ENCODE results near the gene RAB40B.

The RAB40B gene

GRCh38 chr17:82692268-82692667 is 6.2 kb downstream of the RAB40B start:
- DNase-seq (ENCODE audit: low spot score) (no peak), FAIRE-seq (no peak)

DNA sequence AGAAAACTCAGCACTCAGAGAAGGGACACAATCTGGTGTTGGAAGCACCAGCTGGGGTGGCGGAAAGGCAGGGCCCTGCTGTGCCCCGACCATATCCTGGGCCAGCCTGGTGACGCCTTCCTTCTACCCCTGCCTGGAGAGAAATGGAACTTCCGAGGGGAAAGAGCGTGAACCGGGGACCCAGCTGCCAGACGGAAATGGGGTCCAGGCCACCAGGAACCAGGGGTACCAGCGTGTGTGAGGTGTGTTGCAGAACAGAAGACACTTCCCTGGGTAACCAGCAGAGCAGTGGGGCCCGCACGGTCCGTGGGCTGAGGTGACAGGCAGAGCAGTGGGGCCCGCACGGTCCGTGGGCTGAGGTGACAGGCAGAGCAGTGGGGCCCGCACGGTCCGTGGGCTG is 6.8 kb downstream of the RAB40B start:
- DNase-seq (ENCODE audit: low spot score) = no peak
- no peak for FAIRE-seq

DNA sequence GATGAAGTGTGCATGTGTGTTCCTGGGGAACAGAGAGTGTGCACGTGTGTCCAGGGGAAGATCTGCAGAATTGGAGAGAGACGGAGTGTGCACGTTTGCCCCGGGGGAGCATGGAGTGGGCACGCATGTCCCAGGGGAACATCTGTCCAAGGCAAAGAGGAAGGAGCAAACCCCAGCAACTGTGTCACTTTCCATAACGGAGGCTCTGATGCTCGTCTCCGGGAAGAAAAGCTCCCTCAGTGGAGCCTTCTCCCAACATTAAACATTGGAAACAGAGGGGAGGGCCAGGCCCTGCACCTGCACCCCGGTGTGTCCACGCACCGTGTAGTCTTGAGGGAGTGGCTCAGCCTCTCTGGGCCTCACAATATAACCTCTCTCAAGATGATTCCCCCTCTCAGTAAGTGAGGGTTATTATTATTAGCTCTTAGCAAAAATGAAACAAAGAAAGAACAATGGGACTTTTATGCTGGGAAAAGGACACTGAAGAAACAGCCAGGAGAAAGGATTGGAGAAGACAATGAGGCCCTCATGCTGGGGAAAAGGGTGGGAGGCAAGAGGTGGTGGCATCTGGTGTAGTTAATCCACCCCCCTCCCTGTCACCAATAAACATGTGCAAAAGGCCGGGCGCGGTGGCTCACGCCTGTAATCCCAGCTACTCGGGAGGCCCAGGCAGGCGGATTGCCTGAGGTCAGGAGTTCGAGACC is 7.6 kb downstream of the RAB40B start:
- FAIRE-seq = no peak
- no peak for DNase-seq (ENCODE audit: low spot score)

GRCh38 chr17:82689077-82689476 is 9.4 kb downstream of the RAB40B start:
- FAIRE-seq (no peak), DNase-seq (ENCODE audit: low spot score) (no peak)

DNA sequence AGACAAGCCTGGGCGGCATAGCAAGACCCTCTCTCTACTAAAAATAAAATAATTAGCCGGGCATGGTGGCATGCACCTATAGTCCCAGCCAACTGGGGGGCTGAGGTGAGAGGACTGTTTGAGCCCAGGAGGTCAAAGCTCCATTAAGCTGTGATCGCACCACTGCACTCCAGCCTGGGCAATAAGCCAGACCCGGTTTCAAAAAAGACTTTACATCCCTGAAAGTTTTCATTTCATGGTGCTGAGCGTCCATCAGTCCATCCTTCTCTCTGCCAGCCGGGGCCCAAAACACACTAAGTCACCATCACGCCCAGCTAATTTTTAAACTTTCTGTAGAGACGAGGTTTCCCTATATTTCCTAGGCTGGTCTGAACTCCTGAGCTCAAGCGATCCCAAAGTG is 10.6 kb downstream of the RAB40B start:
- DNase-seq (ENCODE audit: low spot score) (no peak), FAIRE-seq (no peak)

GRCh38 chr17:82687375-82687861 is 11.1 kb downstream of the RAB40B start:
- DNase-seq (ENCODE audit: low spot score) = no peak
- FAIRE-seq = no peak

DNA sequence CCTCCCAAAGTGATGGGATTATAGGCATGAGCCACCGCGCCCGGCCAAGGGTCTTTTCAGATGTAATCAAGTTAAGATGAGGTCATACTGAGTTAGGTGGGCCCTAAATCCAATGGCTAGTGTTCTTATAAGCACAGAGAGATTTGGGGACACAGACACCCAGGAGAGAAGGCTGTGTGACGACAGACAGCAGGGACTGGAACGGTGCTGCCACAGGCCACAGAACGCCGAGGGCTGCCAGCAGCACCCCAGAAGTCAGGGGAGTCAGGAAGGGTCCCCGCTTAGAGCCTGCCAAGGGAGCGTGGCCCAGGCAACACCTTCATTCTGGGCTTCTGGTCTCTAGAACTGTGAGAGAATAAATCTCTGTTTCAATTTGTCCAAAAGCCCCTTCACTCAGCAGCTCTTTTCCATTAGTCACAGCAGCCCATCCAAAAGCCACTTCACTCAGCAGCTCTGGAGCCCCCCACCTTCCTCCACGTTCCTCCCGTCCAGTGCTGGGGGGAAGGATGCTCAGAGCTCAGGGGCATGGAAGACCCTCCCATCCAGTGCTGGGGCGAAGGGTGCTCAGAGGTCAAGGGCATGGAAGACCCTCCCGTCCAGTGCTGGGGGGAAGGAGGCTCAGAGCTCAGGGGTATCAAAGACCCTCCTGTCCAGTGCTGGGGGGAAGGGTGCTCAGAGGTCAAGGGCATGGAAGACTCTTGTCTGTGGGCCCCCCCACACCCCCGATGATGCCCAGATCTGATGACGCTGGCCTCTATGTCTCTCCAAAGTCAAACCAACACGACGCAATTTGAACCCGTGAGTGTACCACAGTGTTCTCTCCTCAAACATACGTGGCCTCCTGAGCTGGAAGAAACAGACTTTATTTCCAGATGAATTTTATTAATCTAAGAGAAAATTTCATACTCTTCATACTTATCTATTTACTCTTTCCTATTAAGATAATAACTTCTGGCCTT is 11.9 kb downstream of the RAB40B start:
- DNase-seq (ENCODE audit: low spot score) (no peak), FAIRE-seq (peak; percentile 9)

DNA sequence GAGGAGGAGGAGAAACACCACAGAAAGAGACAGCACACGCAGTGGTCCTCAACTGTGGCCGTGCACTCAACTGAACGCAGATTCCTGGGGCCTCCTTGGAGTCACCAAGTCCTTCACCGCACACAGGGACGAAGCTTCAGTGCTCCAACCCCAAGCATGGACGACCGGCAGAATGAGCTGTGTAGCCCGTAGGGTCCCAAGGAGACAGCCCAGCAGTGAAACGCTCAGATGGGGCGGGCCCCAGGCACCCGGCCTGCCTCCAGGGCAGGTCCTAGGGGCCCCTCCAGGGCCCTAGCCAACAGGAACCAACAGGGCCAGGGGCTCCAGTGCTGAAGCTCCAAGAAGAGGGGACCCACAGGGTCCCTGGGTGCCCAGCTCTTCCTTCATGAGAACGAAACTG is 13.2 kb downstream of the RAB40B start:
- DNase-seq (ENCODE audit: low spot score) = no peak
- no peak for FAIRE-seq

DNA sequence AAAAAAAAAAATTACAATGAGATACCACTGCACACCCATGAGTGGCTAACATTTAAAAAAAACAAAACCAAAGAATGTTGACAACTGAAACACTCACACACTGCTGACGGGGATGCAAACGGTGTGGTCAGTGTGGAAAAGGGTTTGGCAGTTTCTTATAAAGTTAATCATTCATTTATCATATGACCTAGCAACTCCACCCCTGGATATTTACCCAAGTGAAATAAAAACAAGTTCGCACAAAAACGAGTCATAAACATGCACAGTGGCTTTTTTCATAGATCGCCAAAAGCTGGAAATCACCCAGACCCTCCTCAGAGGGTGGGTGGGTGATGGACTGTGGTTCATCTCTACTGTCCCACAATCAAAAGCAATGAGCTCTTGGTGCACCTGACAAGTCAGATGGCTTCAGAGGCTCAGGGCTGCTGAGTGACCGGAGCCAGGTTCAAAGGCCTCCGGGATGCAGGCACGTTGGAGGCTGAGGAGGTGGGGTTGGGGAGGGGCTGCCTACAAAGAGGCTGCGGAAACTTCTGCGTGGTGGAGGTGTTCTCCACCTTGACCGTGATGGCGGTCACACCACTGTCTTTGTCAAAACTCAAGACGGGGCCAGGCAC is 14.2 kb downstream of the RAB40B start:
- FAIRE-seq (no peak), DNase-seq (ENCODE audit: low spot score) (no peak)

GRCh38 chr17:82683534-82683933 is 15.0 kb downstream of the RAB40B start:
- FAIRE-seq = no peak
- no peak for DNase-seq (ENCODE audit: low spot score)

GRCh38 chr17:82681547-82681946 is 17.0 kb downstream of the RAB40B start:
- no peak for DNase-seq (ENCODE audit: low spot score)
- no peak for FAIRE-seq

DNA sequence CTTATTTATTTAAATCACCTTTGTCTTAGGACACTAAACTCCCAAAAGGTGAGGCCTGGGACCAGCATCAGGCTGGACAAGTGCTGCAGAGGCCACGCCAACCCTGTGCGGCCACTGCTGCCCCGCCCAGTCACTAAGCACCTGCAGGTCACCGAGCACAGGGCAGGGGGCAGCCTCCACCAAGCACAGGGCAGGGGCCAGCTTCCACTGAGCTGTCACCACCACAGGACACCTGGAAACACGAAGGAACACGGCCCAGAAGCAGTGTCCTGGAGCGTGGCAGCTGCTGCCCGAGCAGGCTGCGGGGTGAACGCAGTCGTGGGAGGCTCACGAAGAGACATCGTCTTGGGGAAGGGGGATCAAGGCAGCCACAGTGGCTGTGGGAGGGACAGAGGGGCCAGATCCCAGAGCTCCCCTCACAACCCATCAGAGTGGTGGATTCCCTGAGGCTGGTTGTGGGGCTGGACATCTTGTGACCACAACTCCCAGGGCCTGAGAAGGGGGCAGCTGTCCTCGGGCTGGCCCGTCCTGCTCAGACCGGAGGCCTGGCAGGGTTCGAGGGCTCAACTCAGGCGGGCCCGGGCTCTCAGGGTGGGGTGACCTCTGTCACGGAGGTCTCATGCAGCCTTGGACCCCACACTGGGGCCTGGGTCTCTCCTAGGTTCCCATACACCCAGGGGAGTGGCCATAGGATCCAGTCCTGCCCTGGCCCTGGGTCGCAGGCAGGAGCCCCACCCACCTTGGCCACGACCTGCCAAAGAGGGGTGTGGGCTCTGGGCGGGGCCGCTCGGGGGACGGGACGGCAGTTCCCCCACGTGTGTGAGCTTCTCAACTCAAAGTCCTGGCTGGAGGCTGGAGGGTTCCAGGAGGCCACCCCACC is 18.7 kb downstream of the RAB40B start:
- DNase-seq (ENCODE audit: low spot score) (no peak), FAIRE-seq (no peak)

GRCh38 chr17:82678265-82678891 is 20.1 kb downstream of the RAB40B start:
- FAIRE-seq = no peak
- DNase-seq (ENCODE audit: low spot score) = no peak

- FAIRE-seq (no peak), DNase-seq (ENCODE audit: low spot score) (no peak)
These were observed 21.1 kb downstream of the RAB40B start for GRCh38 chr17:82677353-82677925.

GRCh38 chr17:82675476-82676245 is 22.8 kb downstream of the RAB40B start:
- DNase-seq (ENCODE audit: low spot score) = no peak

DNA sequence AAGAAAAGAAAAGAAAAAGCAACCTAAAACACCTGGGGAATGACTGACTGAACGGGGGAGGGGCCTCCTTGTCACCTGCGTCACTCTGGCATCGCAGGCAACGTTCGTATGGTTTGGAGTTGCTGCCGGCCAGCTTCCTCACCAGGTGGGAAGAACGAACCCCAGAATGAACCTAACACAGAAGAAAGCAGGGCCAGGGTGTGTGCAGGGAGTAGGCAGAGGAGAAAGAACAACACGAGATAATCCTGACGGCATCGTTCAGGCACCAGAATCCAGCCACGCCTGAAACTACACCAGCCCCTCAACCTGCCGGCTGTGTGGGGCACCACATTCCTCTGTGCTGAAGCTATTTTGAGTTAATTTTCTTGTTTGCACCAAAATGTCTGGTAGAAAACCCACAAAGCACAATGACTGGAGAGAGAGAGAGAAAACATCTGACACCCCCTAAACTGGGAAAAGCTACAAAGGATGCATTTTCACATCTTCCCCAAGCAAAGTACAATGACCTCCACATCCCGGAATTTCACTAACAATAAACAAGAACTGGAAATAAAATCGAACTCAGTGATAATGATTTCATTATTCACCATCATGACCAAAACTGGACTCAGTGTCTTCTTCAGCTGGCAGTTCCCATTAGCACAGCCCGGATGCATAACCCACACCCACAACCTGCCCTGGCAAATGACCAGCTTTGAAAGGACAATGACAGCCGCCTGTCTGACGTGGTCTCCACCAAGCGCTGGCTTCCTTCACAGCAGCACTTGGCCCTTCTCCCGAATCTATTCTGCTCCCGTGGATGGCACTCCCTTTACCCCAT is 23.6 kb downstream of the RAB40B start:
- FAIRE-seq = no peak
- no peak for DNase-seq (ENCODE audit: low spot score)

More at GRCh38 chr17:82675476-82676245, 22.8 kb downstream of the RAB40B start:
- FAIRE-seq = no peak

GRCh38 chr17:82670661-82671450 is 27.6 kb downstream of the RAB40B start:
- no peak for DNase-seq (ENCODE audit: low spot score)
- no peak for FAIRE-seq

DNA sequence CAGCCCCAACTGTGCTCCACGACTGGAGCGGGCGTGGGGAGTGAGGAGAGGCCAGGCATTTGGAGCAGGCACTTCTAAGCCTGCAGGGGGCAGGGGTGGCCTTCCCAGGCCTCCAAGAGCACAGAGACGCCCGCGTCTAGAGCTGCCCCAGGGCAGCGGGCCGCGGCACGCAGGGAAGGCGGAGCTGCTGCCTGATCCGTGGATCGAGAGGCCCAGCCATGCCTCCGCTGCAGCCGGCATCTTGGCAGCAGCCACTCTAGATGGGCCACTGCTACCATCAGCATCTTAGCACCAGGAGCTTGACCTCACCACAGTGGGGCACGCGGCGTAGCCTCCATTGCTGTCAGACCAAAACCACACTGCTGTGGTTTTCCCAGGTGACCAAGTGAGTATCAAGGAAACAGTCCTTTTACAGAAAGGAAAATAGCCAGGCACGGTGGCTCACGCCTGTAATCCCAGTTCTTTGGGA is 29.8 kb downstream of the RAB40B start:
- peak; percentile 98 for FAIRE-seq
- DNase-seq (ENCODE audit: low spot score) = peak; percentile 91

Measured in urothelium cell line (cell line).